ENCODE data around the gene MS4A2. TPM values are rescaled to one million over a fixed set of nuclear protein-coding genes. Genes with fewer than 3 reads are reported as not detected.
"Not testable (repeated sequence)": the region's sequence is repeated elsewhere in the genome, so short reads cannot be mapped to it uniquely, and the experiment has no call there.

The MS4A2 gene
- not detected in 2 replicates for polyA plus RNA-seq (2011; rRNA removed)
- not detected in 2 replicates for polyA minus RNA-seq (2011; rRNA and poly(A)+ RNA removed)

DNA sequence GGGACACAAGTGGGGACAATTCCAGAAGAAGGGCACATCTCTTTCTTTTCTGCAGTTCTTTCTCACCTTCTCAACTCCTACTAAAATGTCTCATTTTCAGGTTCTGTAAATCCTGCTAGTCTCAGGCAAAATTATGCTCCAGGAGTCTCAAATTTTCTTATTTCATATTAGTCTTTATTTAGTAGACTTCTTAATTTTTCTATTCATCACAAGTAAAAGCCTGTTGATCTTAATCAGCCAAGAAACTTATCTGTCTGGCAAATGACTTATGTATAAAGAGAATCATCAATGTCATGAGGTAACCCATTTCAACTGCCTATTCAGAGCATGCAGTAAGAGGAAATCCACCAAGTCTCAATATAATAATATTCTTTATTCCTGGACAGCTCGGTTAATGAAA lies at the start of gene MS4A2:
Gene MS4A2 (plus strand): TSS at position 301 of the 400 bp plus-strand sequence. CDS start 102 bp downstream, outside the sequence.
- Histone ChIP-seq H3K4me3 (ENCODE audit: low read depth, low read length) (no peak within 1 kb of the TSS), H3K36me3 (ENCODE audit: control insufficient read depth, insufficient read depth, low read length) (no peaks in the 10 kb centered on the region), H3K27me3 (ENCODE audit: control insufficient read depth, insufficient read depth, low read length) (no peaks in the 10 kb centered on the region)
- TF ChIP-seq, protein P1, sequence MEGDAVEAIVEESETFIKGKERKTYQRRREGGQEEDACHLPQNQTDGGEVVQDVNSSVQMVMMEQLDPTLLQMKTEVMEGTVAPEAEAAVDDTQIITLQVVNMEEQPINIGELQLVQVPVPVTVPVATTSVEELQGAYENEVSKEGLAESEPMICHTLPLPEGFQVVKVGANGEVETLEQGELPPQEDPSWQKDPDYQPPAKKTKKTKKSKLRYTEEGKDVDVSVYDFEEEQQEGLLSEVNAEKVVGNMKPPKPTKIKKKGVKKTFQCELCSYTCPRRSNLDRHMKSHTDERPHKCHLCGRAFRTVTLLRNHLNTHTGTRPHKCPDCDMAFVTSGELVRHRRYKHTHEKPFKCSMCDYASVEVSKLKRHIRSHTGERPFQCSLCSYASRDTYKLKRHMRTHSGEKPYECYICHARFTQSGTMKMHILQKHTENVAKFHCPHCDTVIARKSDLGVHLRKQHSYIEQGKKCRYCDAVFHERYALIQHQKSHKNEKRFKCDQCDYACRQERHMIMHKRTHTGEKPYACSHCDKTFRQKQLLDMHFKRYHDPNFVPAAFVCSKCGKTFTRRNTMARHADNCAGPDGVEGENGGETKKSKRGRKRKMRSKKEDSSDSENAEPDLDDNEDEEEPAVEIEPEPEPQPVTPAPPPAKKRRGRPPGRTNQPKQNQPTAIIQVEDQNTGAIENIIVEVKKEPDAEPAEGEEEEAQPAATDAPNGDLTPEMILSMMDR (IDR thresholded peaks at IDR 0.05; ENCODE audit: insufficient read depth, low read depth, low read length) = no peak
- POLR2A ChIA-PET = no interaction called here
- CTCF ChIA-PET = no interaction called here
- DNase-seq (ENCODE audit: low read depth) = no peak

DNA sequence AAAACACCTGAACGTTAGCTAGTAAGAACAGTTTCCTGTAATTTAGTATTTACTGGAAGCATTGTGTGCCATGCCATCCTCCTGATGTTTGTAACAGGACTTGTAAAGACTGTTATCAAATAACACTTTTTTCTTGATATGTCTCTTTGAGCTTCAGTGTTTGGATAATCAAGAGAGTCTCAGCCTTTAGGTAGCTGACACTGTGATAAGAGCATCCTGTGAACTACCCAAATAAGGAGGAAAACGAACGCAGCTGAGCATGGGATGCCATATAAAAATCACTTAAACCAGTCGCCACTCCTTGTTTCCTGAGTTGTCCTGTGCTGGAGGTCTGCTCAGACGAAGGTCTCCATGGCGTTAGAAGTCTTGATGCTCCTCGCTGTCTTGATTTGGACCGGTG lies 48.4 kb upstream of the MS4A2 start, which contains the start of gene OOSP2:
Gene OOSP2 (plus strand): TSS at position 301 of the 400 bp plus-strand sequence. CDS start 51 bp downstream, at position 352.
- ChIA-PET CTCF (no interaction called here), POLR2A (no interaction called here)
- no peak within 1 kb of the TSS for H3K4me3 ChIP-seq (ENCODE audit: low read depth, low read length)
- TF ChIP-seq, protein P1 (IDR thresholded peaks at IDR 0.05; ENCODE audit: insufficient read depth, low read depth, low read length) = no peak
- DNase-seq (ENCODE audit: low read depth) = no peak
- H3K36me3 ChIP-seq (ENCODE audit: control insufficient read depth, insufficient read depth, low read length) = no peaks in the 10 kb centered on the region
- no peaks in the 10 kb centered on the region for H3K27me3 ChIP-seq (ENCODE audit: control insufficient read depth, insufficient read depth, low read length)

DNA sequence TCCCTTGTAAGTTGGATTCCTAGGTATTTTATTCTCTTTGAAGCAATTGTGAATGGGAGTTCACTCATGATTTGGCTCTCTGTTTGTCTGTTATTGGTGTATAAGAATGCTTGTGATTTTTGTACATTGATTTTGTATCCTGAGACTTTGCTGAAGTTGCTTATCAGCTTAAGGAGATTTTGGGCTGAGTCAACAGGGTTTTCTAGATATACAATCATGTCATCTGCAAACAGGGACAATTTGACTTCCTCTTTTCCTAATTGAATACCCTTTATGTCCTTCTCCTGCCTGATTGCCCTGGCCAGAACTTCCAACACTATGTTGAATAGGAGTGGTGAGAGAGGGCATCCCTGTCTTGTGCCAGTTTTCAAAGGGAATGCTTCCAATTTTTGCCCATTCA lies 38.0 kb upstream of the MS4A2 start:
- H3K4me3 ChIP-seq (ENCODE audit: low read depth, low read length); H3K27me3 ChIP-seq (ENCODE audit: control insufficient read depth, insufficient read depth, low read length); H3K36me3 ChIP-seq (ENCODE audit: control insufficient read depth, insufficient read depth, low read length); POLR2A ChIA-PET; CTCF ChIA-PET; DNase-seq (ENCODE audit: low read depth): not testable (repeated sequence)

DNA sequence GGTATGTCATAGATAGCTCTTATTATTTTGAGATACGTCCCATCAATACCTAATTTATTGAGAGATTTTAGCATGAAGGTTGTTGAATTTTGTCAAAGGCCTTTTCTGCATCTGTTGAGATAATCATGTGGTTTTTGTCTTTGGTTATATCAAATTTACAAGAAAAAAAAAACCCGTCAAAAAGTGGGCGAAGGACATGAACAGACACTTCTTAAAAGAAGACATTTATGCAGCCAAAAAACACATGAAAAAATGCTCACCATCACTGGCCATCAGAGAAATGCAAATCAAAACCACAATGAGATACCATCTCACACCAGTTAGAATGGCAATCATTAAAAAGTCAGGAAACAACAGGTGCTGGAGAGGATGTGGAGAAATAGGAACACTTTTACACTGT lies 37.6 kb upstream of the MS4A2 start:
- CTCF ChIA-PET; H3K27me3 ChIP-seq (ENCODE audit: control insufficient read depth, insufficient read depth, low read length); H3K36me3 ChIP-seq (ENCODE audit: control insufficient read depth, insufficient read depth, low read length); H3K4me3 ChIP-seq (ENCODE audit: low read depth, low read length); DNase-seq (ENCODE audit: low read depth); POLR2A ChIA-PET: not testable (repeated sequence)

DNA sequence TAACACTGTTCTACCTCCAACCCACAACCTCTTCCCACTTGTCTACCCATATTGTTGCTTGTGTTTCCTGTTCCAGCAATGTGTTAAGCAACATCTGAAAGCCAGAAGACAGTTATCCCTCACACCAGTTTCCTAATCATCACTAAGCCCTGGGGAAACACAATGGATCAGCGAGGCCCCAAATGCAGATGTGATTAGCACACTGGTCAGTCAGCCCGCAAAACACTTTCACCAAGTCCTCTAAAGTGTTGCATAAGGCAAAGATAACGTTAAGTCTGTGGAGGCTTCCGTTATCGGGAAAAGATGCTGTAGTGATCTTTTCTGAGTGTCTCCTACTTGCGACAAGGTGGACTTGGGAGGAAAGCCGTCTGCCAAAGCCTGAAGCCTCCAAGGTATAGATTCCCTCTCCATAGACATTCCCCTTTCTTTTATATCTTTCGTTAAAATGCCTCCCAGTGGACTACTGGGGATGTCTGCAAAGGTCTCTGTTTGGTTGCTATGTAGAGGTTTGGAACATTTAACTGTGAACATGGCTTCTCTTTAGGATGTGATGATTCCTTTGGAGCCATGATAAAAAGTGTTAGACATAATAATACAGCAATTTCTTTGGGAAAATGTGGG lies 32.0 kb upstream of the MS4A2 start, which contains the start of gene MS4A3:
Gene MS4A3 (plus strand): TSS at position 317 of the 621 bp plus-strand sequence. CDS start 4,496 bp downstream, outside the sequence.
- H3K4me3 ChIP-seq (ENCODE audit: low read depth, low read length) = no peak within 1 kb of the TSS
- no peaks in the 10 kb centered on the region for H3K27me3 ChIP-seq (ENCODE audit: control insufficient read depth, insufficient read depth, low read length)
- no peaks in the 10 kb centered on the region for H3K36me3 ChIP-seq (ENCODE audit: control insufficient read depth, insufficient read depth, low read length)
- POLR2A ChIA-PET = no interaction called here
- TF ChIP-seq, protein P1 (IDR thresholded peaks at IDR 0.05; ENCODE audit: insufficient read depth, low read depth, low read length) = no peak
- DNase-seq (ENCODE audit: low read depth) = no peak
- CTCF ChIA-PET = no interaction called here

DNA sequence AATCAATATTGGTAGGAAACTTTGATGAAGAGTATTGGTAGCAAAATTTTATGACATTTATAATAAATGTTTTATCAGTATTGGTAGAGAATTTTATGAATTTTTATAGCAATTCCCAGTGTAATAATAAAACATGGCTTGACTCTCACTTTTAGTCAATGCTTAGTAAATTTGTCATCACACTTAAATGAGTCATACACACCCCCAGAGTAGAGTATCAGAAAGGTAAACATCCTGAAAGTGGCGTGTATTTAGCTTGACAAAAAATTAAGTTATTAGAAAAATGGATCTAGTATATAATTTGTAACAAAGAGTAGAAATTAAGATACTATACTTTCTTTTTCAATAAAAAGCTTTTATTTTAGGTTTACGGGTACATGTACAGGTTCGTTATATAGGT lies 29.4 kb upstream of the MS4A2 start:
- POLR2A ChIA-PET = no interaction called here
- Histone ChIP-seq H3K4me3 (ENCODE audit: low read depth, low read length) (no peak overlapping the region), H3K27me3 (ENCODE audit: control insufficient read depth, insufficient read depth, low read length) (no peaks in the 10 kb centered on the region), H3K36me3 (ENCODE audit: control insufficient read depth, insufficient read depth, low read length) (no peaks in the 10 kb centered on the region)
- CTCF ChIA-PET = no interaction called here
- TF ChIP-seq, protein P1 (IDR thresholded peaks at IDR 0.05; ENCODE audit: insufficient read depth, low read depth, low read length) = no peak
- DNase-seq (ENCODE audit: low read depth) = no peak

All from BJ (cell line).